Glutamatergic neuron (in vitro differentiated cells): ENCODE results near the gene NRF1. TPM values are rescaled to one million over a fixed set of nuclear protein-coding genes. Genes with fewer than 3 reads are reported as not detected.

ENCODE experiments used
- DNase-seq: peaks from one replicate; pipeline ENCODE4 v3.0.0; 2022
- H3K27ac Mint-ChIP-seq: one replicate; pipeline ENCODE4 v1.8.0; 2020; ENCODE audit warnings: mild to moderate bottlenecking, mixed read lengths, inconsistent platforms; ENCODE audit not compliant: unreplicated experiment
- H3K27me3 Mint-ChIP-seq: one replicate; pipeline ENCODE4 v1.8.0; 2020; ENCODE audit warnings: mild to moderate bottlenecking, moderate library complexity, mixed read lengths, inconsistent platforms; ENCODE audit not compliant: unreplicated experiment
- H3K36me3 Mint-ChIP-seq: one replicate; pipeline ENCODE4 v1.8.0; 2020; ENCODE audit warnings: mild to moderate bottlenecking, mixed read lengths, inconsistent platforms; ENCODE audit not compliant: unreplicated experiment
- H3K4me1 Mint-ChIP-seq: one replicate; pipeline ENCODE4 v1.8.0; 2020; ENCODE audit warnings: mild to moderate bottlenecking, low read depth, mixed read lengths, inconsistent platforms; ENCODE audit not compliant: unreplicated experiment
- H3K4me3 Mint-ChIP-seq: one replicate; pipeline ENCODE4 v1.8.0; 2020; ENCODE audit warnings: mild to moderate bottlenecking, mixed read lengths, inconsistent platforms; ENCODE audit not compliant: unreplicated experiment
- H3K9me3 Mint-ChIP-seq: one replicate; pipeline ENCODE4 v1.8.0; 2020; ENCODE audit warnings: mild to moderate bottlenecking, moderate library complexity, mixed read lengths, inconsistent platforms; ENCODE audit not compliant: unreplicated experiment
- CTCF ChIP-seq: fragments of 200-600 bp; sonication (generic); IDR thresholded peaks from one replicate; pipeline ENCODE4 v1.5.0; 2021; ENCODE audit not compliant: partially characterized antibody, unreplicated experiment
- total RNA-seq: library from RNA; stranded (reverse); fragmentation: NEBNext Ultra II Directional; extraction: Animal tissue kit (Norgen Biotek cat#: 25700); gene quantifications from one replicate; pipeline ENCODE4 v1.2.1, GENCODE V29; 2021; ENCODE audit not compliant: unreplicated experiment

The NRF1 gene
- total RNA-seq, 1 donor from 2014 or later: 16.4 TPM

GRCh38 chr7:129775695-129776361 lies 164.3 kb downstream of the NRF1 start:
- DNase-seq: no peak
- TF ChIP-seq CTCF: no peak
- Mint-ChIP-seq H3K27me3 (peaks cover 38% of the 10 kb centered on the region), H3K4me3 (peak overlapping the region; percentile 95), H3K27ac (peak overlapping the region; percentile 93), H3K36me3 (no peaks in the 10 kb centered on the region), H3K9me3 (peaks cover 30% of the 10 kb centered on the region), H3K4me1 (peaks cover 28% of the 10 kb centered on the region)

DNA sequence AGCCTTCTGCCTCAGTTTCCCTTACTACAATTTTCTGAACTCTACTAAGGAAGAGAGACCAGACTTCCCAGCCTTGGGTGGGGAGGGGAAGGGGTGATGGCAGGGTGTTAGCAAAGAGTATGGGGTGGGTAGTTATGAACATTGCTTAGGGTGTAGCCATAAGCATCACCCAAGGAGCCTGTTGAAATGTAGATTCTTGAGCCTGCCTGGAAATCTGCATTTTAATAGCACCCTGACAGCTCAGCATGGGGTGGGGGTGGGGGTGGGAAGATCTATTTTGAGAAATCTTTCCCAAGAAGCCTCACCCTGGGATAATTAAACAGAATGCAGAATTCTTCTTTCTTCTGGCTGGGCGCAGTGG lies 164.8 kb downstream of the NRF1 start:
- Mint-ChIP-seq H3K4me1 (peaks cover 23% of the 10 kb centered on the region), H3K4me3 (peak overlapping the region; percentile 95)
- DNase-seq: no peak

DNA sequence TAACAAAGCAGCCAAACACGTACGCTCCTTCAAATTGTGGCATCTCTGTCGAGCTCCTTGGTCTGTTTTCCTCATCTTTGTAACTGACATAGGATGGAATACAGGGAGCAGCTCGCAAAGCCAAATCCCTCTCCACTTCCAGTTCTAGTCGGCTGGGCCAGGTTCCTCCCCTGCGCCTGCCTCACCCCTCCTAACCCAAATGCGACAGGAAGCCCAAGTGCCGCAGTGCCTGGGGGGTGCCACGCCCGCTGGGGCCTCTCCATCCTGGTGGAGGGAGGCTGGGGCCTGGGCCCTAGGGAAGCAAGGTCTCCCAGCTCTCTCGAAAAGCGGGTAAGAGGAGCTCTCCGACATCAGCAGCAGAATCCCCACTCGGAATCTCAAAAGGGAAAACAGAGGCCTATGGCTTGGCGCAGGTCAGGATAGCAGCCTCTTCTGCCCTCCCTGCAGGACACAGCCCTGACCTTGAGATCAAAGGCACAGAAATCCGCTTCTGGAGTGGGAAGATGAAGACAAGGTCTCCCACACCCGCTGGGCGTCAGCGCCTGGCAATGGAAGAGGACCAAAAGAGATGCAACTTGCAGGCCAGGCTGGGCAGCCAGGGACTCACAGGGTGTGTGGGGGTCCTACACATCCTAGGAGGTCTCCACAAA lies 165.8 kb downstream of the NRF1 start:
- no peaks in the 10 kb centered on the region for H3K36me3 Mint-ChIP-seq
- H3K27ac Mint-ChIP-seq: peak overlapping the region; percentile 90
- peaks cover 22% of the 10 kb centered on the region for H3K4me1 Mint-ChIP-seq
- DNase-seq: no peak
- peaks cover 40% of the 10 kb centered on the region for H3K27me3 Mint-ChIP-seq
- TF ChIP-seq CTCF: no peak
- H3K9me3 Mint-ChIP-seq: peaks cover 33% of the 10 kb centered on the region
- H3K4me3 Mint-ChIP-seq: peak overlapping the region; percentile 95

More for the DNA sequence above, 164.8 kb downstream of the NRF1 start:
- H3K9me3 Mint-ChIP-seq: peaks cover 34% of the 10 kb centered on the region
- peak overlapping the region; percentile 88 for H3K27ac Mint-ChIP-seq
- TF ChIP-seq CTCF: no peak
- H3K27me3 Mint-ChIP-seq: peaks cover 39% of the 10 kb centered on the region
- no peaks in the 10 kb centered on the region for H3K36me3 Mint-ChIP-seq

GRCh38 chr7:129777993-129778769 lies 166.7 kb downstream of the NRF1 start:
- Mint-ChIP-seq H3K4me1 (peaks cover 24% of the 10 kb centered on the region), H3K4me3 (peak overlapping the region; percentile 95)
- no peak for DNase-seq

More at GRCh38 chr7:129777993-129778769, 166.7 kb downstream of the NRF1 start:
- peaks cover 35% of the 10 kb centered on the region for H3K9me3 Mint-ChIP-seq
- peaks cover 42% of the 10 kb centered on the region for H3K27me3 Mint-ChIP-seq
- H3K27ac Mint-ChIP-seq: peak overlapping the region; percentile 90
- TF ChIP-seq CTCF: no peak
- H3K36me3 Mint-ChIP-seq: no peaks in the 10 kb centered on the region
